GM06990 (cell line): ENCODE data around the gene LMF2.

Source experiments
- DNase-seq: peaks from one replicate; pipeline ENCODE4 v3.0.0-alpha.2; 2011; ENCODE audit not compliant: insufficient read length; ENCODE audit errors: extremely low read depth
- H3K27me3 ChIP-seq: replicated peaks from 2 replicates; pipeline ENCODE4 v1.6.0; 2011; ENCODE audit warnings: low read length; ENCODE audit not compliant: control insufficient read depth, insufficient read depth
- H3K36me3 ChIP-seq: 2 replicates; pipeline ENCODE4 v1.5.1; 2011; ENCODE audit warnings: low read length; ENCODE audit not compliant: control insufficient read depth, insufficient read depth
- H3K4me3 ChIP-seq: replicated peaks from 2 replicates; pipeline ENCODE4 v1.5.1; 2011; ENCODE audit warnings: low read depth, mild to moderate bottlenecking, control low read depth, low read length
- TF ChIP-seq, protein P1 (sequence below): IDR thresholded peaks from 2 replicates; pipeline ENCODE4 v1.5.1; 2011; ENCODE audit warnings: low read length, control low read depth, mild to moderate bottlenecking, inconsistent platforms; ENCODE audit not compliant: insufficient read depth, poor library complexity, severe bottlenecking

LMF2 gene

DNA sequence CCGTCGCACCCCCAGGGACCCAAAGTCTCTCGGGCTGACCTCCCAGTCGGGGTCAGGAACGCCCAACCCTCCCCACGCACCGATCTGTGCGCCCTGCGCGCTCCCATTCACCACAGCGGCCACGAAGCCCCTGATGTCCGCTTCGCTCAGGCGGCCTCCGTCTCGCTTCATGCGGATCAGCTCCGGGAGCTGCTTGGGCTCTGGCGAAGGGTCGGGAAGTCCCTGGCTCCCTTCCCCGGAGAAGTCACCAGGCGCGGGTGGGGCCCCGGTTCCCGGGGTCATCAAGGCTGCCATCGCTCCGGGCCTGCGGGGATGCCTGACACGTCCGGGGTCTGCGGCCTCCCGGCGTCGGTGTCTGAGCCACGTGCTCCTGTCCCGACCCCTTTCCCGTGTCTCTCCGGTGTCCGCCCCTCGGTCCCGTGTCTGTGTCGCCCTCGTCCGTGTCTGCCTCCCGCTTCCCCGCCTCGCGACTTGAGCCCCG lies 22.0 kb upstream of the LMF2 start:
- H3K27me3 ChIP-seq = no peaks in the 10 kb centered on the region
- TF ChIP-seq, protein P1, sequence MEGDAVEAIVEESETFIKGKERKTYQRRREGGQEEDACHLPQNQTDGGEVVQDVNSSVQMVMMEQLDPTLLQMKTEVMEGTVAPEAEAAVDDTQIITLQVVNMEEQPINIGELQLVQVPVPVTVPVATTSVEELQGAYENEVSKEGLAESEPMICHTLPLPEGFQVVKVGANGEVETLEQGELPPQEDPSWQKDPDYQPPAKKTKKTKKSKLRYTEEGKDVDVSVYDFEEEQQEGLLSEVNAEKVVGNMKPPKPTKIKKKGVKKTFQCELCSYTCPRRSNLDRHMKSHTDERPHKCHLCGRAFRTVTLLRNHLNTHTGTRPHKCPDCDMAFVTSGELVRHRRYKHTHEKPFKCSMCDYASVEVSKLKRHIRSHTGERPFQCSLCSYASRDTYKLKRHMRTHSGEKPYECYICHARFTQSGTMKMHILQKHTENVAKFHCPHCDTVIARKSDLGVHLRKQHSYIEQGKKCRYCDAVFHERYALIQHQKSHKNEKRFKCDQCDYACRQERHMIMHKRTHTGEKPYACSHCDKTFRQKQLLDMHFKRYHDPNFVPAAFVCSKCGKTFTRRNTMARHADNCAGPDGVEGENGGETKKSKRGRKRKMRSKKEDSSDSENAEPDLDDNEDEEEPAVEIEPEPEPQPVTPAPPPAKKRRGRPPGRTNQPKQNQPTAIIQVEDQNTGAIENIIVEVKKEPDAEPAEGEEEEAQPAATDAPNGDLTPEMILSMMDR = no peak
- H3K4me3 ChIP-seq = peak overlapping the region; percentile 90
- DNase-seq = no peak
- no peaks in the 10 kb centered on the region for H3K36me3 ChIP-seq

DNA sequence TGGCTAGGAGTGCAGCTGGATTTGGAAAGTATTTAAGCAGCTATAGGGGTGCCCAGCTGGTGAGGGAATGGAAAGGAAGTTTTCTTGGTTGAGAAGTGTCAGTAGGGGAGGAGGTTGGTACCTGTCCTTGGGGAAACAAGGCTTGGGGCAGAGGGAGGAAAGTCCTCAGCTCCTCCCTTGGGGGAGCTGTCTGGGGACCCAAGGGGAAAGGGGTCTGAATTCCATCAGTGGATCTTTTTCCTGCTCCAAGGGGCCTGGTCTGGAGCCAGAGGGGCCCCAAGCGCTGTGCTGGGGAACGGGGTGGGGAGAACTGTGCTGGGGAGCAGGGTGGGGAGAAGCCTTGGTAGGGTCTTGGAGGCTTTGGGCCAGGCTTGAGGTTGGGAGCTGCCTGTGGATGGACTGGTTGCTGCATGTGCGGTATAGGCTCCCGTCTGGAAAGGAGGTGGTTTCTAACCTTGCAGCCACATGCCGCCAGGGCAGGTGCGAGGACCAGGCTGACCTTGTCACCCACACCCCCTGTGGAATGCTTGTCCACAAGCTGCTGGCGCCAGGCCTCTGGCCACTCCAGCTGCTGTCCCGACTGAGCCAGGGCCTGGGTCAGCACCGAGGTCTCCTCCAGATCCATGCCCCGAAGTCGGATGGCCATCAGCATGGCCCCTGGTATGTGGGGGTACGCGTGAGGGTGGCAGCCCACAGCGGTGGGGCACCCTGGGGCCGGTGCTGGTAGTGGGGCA lies 21.3 kb upstream of the LMF2 start:
- peak overlapping the region; percentile 90 for H3K4me3 ChIP-seq
- DNase-seq = peak; percentile 54
- H3K36me3 ChIP-seq = peaks cover 5% of the 10 kb centered on the region
- H3K27me3 ChIP-seq = no peaks in the 10 kb centered on the region
- TF ChIP-seq, protein P1 = no peak

DNA sequence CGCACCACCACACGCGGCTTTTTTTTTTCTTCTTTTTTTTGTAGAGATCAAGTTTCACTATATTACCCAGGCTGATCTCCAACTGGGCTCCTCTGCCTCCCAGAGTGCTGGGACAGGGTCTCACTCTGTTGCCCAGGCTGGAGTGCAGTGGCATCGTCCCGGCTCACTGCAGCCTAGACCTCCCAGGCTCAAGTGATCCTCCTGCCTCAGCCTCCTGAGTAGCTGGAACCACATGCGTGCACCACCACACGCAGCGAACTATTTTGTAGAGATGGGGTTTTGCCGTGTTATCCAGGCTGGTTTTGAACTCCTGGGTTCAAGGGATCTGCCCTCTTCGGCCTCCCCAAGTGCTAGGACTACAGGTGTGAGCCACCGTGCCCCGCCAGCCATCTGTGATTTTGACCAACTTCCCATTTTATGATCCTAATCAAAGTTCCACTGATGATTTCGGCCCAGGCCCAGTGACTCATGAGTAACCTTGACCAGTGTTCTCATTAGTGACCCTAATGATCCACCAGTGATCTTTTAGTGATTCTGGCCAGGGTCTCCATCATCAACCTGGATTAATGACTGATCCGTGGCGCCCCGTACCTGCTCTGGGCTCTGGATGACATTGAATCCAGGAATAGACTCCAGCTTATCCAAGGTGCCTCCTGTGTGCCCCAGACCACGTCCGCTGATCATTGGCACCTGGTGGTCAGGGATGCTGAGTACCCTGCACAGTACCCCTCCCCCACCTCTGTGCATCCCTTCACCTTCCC lies 20.6 kb upstream of the LMF2 start:
- H3K27me3 ChIP-seq = no peaks in the 10 kb centered on the region
- TF ChIP-seq, protein P1 = no peak
- H3K4me3 ChIP-seq = no peak overlapping the region
- H3K36me3 ChIP-seq = peaks cover 12% of the 10 kb centered on the region
- peak; percentile 19 for DNase-seq

DNA sequence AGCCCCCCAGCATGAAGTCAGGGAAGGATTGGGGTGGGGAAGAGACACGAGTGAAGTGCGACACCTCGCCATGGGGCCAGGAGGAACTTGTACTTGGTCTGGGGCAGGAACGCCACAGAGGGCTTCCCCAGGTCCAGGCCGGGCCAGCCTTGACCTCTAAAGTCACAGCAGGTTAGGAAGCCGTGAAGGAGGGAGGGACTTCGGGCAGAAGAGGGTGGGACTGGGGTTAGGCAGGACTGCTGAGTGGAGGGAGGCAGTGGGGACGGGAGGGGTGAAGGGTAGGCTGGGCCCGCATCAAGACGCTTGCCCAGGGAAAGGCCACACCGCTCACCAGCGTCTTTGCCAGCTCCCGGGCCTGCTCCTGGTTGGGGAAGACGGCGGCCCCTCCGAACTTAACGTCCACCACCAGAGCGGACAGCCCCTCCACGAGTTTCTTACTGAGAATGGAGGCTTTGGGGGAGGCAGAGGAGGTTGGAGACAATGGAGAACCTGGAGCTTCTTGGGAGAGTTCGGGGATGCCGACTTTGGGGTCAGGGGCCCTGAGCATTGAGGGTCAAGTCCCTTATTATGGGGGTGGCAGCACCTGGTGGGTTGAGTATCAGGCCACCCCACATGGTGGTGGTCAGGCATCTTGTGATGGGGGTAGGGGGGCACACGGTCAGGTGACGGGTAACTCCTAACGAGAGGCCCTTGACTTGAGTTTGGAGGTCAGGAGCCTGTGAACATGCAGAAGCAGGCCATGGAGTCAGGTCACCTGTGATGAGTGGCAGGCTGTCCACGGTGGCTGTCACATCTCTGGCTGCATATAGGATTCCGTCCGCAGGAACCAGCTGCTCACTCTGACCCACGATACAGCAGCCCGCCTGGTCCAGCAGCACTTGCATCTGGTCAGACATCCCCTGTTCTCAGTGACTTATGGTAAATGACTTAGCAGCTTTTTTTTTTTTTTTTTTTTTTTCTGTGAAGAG lies 19.6 kb upstream of the LMF2 start:
- DNase-seq = peak; percentile 80
- H3K36me3 ChIP-seq = peaks cover 21% of the 10 kb centered on the region
- H3K27me3 ChIP-seq = no peaks in the 10 kb centered on the region
- TF ChIP-seq, protein P1 = no peak
- peak overlapping the region; percentile 78 for H3K4me3 ChIP-seq

DNA sequence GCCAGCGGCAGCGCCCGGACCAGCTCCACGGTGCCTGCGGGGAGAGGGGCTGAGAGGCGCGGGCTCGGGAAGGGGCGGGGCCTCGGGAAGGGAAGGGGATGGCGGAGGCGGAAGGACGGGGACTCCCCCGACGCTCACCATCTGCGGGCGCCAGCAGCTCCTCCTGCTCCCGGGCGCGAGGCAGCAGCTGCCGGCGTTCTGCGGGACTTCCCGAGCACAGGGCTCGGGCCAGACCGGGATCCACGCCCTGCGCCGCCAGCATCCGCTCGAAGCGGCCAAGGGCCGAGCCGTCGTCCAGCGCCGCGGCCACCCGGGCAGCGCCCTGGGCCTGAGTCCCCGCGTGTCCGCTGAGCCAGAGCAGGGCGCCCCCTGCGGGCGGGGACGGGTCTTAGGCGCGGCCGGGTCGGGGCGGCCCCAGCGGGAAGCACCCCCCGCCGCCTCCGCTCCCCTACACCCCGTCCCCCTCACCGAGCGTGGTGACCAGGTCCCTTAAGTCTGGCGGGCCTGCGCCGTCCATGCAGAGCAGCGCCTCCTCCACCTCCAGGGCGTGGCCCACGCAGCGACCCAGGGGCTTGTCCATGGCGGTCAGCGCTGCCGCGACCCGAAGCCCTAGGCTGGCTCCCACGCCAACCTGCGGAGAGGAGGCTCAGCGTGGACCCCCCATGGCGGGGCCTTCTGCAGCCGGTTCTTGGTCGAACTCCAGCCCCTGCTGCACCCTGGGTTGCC lies 18.8 kb upstream of the LMF2 start:
- TF ChIP-seq, protein P1 = peak; percentile 27
- Histone ChIP-seq H3K36me3 (peaks cover 27% of the 10 kb centered on the region), H3K27me3 (no peaks in the 10 kb centered on the region), H3K4me3 (peak overlapping the region; percentile 78)
- peak; percentile 91 for DNase-seq
